Spleen (tissue), 7 donors: ENCODE data around the gene SFXN3.

Source experiments
- CTCF ChIP-seq, 11 experiments: fragments of 200-600 bp in 7 of 11; fragments of 450-650 bp in 4 of 11; sonication (generic) in 4 of 11; IDR thresholded peaks in 8 of 11; conservative IDR thresholded peaks in 3 of 11; 1 replicate in 7 of 11; 2 replicates in 4 of 11; pipeline versions ENCODE4 v1.4.0 to v1.8.0; 2016 to 2021; ENCODE audit warnings: antibody characterized with exemption in 11 of 11, inconsistent platforms in 4 of 11, mild to moderate bottlenecking in 1 of 11
- POLR2A ChIP-seq, 3 donors: fragments of 450-650 bp; IDR thresholded peaks; one replicate each; pipeline ENCODE4 v1.5.1; 2017; ENCODE audit warnings: antibody characterized with exemption in 3 of 3, mild to moderate bottlenecking in 1 of 3
- POLR2AphosphoS5 ChIP-seq, 3 donors: sonication (generic); formaldehyde crosslinking; IDR thresholded peaks; one replicate each; pipeline ENCODE4 v1.5.1; 2017; ENCODE audit warnings: antibody characterized with exemption in 3 of 3
- donor health status: DM: no; HTN: no; CAD: no; lungs with moderate emphysema.
- donor health status: DM: no; HTN: no; CAD: no.
- donor health status: DM: no; HTN: no; CAD: no.

- TF ChIP-seq CTCF (IDR thresholded peaks at IDR 0.05 in 8 of 11, conservative IDR thresholded peaks at IDR 0.05 in 3 of 11), result no peak
- no peak for TF ChIP-seq POLR2AphosphoS5 (IDR thresholded peaks at IDR 0.05)
- no peak for TF ChIP-seq POLR2A (IDR thresholded peaks at IDR 0.05)
These were observed 32.1 kb downstream of the SFXN3 start for GRCh38 chr10:101063050-101063525.
